Measurements from ENCODE around the gene ESCO1.

Gene ESCO1

GRCh38 chr18:21575656-21576055, 24.8 kb downstream of the ESCO1 start:
- DNase-seq = no peak

GRCh38 chr18:21571772-21572171, 28.7 kb downstream of the ESCO1 start:
- DNase-seq = no peak

DNA sequence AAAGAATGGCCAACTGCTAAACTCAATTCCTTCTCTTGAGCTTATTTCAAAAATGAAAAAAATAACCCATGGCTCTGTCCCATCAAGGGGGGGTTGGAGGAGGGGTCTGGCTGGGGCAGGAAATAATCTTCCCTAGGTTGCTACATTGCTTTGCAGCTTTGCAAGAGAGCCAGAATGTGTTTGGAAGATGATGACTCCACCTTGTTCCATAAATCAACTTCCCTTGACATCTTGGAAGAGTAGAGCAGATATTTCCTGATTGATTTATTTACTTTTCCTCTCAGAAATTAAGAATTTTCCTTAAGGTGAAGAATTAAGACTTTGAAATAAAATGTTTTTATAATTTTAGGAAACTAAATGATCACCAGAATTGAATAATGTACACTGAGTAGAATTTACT, 41.3 kb downstream of the ESCO1 start:
- DNase-seq = no peak

GRCh38 chr18:21557607-21558253, 42.8 kb downstream of the ESCO1 start:
- no peak for DNase-seq

- DNase-seq = no peak
Observed at GRCh38 chr18:21550510-21550970, 50.0 kb downstream of the ESCO1 start.

- no peak for DNase-seq
Observed at GRCh38 chr18:21548647-21549046, 51.9 kb downstream of the ESCO1 start.

DNA sequence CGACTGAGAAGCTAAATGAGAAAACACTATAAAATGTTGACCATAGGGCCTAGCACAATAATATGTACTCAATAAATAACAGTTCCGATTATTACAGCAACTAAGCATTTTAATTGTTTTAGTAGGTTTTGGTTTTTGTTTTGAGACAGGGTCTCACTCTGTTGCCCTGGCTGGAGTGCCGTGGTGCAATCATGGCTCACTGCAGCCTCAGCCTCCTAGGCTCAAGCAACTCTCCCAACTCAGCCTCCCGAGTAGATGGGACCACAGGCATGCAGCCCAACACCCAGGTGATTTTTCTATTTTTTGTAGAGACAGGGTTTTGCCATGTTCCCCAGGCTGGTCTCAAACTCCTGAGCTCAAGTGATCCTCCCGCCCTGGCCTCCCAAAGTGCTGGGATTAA, 54.1 kb downstream of the ESCO1 start:
- no peak for DNase-seq

GRCh38 chr18:21538230-21538629, 62.3 kb downstream of the ESCO1 start:
- DNase-seq = no peak

GRCh38 chr18:21534327-21534726, 66.2 kb downstream of the ESCO1 start:
- no peak for DNase-seq

GRCh38 chr18:21526463-21526862, 74.0 kb downstream of the ESCO1 start:
- DNase-seq = no peak

DNA sequence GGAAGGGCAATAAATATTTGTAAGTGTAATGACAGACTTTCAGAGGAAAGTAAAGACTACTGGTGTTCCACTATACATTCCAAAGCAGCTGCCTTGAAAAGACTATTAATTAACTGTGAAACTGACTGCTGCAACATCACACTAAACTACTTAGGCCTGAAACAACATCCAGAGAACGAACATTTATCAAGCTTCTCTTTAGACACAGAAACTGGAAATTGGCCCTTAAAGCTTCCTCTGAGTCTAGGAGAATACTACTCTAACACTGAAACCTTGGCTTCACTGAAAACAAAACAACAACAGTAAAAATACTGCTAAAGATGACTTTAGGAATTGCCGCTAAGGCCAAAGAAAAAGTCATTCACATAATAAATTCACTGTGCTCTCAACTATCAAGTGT, 74.6 kb downstream of the ESCO1 start:
- no peak for DNase-seq

- no peak for DNase-seq
Observed at GRCh38 chr18:21522530-21522929, 78.0 kb downstream of the ESCO1 start.

DNA sequence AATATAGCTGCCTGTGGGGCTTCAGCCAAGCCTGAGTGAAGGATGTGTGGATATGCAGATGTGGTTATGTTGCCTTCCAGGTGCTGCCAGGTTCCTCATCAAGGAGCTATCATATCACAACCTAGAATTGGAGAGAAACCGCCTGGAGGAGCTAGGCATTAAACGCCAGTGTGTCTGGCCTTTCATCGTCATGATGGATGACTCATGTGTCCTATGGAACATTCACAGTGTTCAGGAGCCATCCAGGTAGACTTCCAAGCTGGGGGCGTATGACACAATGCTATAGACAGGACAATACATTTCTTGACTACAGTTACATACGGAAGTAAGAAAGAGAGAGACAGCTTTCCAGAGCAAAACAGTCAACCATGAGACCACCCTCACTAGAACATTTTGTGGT, 86.8 kb downstream of the ESCO1 start:
- no peak for DNase-seq

DNA sequence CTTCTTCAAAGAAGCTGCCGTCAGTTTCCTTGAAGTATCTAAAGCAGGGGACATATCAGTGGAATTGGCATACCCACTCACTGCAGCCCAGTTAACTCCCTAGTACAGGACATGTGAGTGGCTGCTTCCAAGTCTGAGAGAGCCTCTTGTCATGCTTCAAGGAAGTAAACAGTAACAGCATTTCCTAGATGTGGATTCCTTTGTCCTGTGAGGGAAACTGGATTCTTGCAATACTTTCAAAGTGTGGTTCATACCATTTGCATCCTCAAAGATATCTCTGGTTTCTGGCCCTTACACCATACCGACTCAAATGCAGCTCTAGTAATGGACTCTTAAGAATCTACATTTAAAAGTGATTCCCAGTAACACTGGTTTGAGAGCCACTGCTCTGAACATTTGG, 87.2 kb downstream of the ESCO1 start:
- no peak for DNase-seq

- DNase-seq = no peak
Observed at GRCh38 chr18:21509062-21509461, 91.4 kb downstream of the ESCO1 start.

DNA sequence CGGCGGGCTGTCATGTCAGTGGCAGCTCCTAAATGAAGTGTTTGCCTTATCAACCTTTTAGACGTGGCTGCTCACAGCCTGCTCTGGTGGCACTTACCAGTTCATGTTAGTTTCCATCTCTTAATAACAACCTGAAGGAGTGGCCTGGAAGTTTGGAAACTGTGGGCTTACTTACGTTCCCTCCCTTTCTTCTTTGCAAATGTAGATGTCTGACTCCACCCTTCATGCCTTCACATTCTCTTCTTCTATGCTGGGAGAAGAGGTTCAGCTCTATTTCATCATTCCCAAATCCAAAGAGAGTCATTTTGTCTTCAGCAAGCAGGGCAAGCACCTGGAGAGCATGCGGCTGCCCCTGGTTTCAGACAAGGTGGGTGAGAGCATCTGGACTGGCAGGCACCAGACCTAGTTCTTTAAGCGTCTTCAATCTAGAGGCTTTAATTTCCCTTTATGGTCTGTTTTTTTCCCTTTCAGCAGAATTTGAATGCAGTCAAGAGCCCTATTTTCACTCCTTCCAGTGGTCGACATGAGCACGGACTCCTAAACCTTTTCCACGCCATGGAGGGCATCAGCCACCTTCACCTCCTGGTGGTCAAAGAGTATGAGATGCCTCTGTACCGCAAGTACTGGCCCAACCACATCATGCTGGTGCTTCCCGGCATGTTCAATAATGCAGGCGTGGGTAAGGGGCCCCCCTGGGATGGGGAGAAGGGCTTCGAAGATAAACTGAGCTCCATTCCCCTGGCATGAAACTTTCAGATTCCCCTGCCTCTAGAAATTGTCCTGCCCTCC, 92.4 kb downstream of the ESCO1 start:
- no peak for DNase-seq

DNA sequence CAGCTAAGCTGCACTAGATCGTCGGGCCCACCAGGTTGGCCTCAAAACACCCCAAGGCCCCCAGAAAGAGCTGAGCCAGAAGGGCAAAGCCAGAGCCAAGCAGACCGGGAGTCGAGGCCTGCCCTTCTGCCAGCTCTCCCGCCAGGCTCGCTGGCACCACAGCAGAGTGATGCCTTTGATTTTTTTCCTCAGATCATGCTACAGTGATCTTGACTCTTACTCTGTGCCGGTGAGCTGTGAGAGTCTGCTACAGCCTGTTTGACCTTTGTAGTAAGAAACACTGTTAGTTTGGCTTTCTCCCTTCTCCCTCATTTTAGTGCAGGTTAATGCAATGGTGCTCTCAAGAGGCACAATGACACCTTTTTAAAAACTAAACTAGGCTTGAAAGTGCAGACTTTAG, 97.8 kb downstream of the ESCO1 start:
- DNase-seq = no peak

DNA sequence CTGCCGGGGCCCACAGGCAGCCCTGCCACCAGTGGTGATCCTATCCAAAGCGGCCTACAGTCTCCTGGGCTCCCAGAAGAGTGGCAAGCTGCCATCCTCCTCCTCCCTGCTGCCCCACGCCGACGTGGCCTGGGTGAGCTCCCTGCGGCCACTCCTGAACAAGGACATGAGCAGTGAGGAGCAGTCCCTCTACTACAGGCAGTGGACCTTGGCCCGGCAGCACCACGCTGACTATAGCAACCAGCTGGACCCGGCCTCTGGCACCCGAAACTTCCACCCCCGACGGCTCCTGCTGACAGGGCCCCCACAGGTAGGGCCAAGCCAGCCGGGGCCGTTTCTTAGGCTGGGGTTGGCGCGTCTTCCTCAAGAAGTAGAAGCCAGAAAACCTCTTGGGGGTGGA, 100.5 kb downstream of the ESCO1 start:
- DNase-seq = no peak

DNA sequence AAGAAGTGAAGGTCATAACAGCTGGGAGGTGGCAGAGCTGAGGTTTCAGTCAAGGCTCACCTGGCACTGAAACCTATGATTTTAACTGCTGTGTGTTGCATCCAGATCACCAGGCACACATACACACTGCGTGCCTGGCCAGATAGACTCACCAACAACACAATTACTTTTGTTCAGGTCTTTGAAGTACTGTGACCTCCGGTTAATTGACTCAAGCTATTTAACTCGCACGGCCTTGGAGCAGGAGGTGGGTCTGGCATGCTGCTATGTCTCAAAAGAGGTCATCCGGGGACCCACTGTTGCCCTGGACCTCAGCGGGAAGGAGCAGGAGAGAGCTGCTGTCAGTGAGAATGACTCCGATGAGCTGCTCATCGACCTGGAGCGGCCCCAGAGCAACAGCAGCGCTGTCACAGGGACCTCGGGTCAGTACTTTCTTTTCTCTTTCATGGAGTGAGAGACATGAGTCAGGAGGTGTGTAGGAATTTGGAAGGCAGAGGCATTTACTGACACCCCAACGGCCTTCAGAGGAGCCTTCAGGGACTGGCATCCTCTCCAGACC, 104.1 kb downstream of the ESCO1 start:
- DNase-seq = no peak

DNA sequence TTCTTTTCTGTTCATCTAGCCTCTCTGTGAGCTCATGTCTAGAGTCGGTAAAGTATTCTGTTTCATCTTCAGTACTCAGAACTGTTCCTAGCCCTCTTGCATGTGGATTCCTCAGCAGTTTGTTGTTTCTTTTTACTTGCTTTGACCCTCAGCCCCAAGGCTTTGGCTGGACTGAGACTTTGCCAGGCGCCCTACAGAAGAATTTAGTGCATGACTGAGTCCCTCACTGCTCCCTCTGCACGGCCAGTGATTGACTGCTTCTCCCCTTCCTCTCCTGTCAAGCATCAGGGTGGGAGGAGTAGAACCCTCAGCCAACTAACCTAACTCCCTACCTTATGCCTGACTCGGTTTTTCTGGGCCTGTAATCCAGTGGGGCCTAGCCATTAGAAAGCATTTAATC, 109.8 kb downstream of the ESCO1 start:
- DNase-seq = no peak

DNA sequence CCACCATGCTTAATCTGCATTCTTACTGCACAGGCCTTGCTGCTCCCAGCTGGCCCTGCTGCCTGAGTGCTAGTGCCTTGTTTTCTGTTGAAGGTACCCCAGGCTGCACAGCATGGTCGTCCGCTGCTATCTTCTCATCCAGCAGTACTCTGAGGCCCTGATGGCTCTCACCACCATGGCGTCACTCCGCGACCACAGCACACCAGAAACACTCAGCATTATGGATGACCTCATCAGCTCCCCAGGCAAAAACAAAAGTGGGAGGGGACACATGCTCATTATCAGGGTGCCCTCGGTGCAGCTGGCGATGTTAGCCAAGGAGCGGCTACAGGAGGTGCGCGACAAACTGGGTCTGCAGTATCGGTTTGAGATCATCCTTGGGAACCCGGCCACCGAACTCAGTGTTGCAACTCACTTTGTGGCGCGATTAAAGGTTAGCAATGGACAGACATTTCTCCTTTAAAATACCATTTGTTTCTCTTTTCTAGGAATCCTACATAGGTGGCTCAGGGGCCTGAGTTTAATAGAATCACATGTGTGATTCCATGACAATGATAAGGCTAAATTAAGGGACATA, 110.5 kb downstream of the ESCO1 start:
- DNase-seq = no peak

DNA sequence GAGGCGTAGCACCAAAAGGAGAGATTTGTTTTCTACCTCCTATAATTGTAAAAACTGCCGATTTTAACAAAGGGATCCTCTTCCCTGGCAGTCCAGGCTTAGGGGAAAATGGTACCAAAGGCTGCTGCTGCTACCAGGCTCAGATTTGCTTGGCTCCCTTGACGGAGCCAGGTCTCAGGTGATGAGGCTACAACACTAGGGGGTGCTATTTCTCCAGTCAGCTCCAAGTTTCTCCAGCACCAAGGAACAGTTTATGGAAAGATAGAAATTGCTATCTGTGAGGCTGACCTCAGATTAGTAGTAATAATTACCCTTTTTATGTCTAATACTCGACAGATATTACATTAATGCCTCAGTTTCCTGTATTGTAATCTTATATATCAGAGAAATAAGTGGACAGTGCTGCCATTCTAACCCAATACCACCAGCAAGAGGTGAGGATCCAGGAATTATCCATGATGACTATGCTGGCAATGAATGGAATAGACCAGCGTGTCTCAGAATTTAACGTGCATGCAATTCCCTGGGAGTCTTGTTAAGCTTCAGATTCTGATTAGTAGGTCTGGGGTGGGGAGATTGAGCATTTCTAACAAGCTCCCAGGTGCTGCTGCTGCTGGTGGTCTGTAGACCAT, 111.3 kb downstream of the ESCO1 start:
- peak; percentile 37 for DNase-seq

GRCh38 chr18:21486905-21487437, 113.5 kb downstream of the ESCO1 start:
- no peak for DNase-seq
